Gastroesophageal sphincter (tissue), 4 donors: ENCODE measurements around the gene TMEM169. TPM values are rescaled to one million over a fixed set of nuclear protein-coding genes. Genes with fewer than 3 reads are reported as not detected.

Source experiments
- ATAC-seq: fragments of 150-250 bp; one replicate; pipeline ENCODE4 v1.9.1; 2016; ENCODE audit warnings: mild to moderate bottlenecking, moderate library complexity
- H3K27ac ChIP-seq, 4 donors: fragments of 200-600 bp; sonication (generic) in 3 of 4; 1 replicate in 3 of 4; 2 replicates in 1 of 4; pipeline ENCODE4 v1.5.1; 2016 to 2019
- H3K27me3 ChIP-seq: fragments of 200-600 bp; sonication (generic); one replicate; pipeline ENCODE4 v1.5.1; 2019
- H3K36me3 ChIP-seq, 2 donors: fragments of 200-600 bp; sonication (generic); one replicate each; pipeline ENCODE4 v1.5.1; 2019; ENCODE audit warnings: control low read depth in 1 of 2
- H3K4me1 ChIP-seq, 3 donors: fragments of 200-600 bp; sonication (generic); 1 replicate in 2 of 3; 2 replicates in 1 of 3; pipeline ENCODE4 v1.5.1; 2016 to 2019; ENCODE audit warnings: control low read depth in 2 of 3
- H3K4me3 ChIP-seq, 2 donors: fragments of 200-600 bp; sonication (generic); one replicate each; pipeline ENCODE4 v1.5.1; 2019; ENCODE audit warnings: mild to moderate bottlenecking in 1 of 2, moderate library complexity in 1 of 2
- H3K9me3 ChIP-seq, 3 donors: fragments of 200-600 bp; sonication (generic); one replicate each; pipeline ENCODE4 v1.5.1; 2017 to 2019; ENCODE audit warnings: control low read depth in 2 of 3
- EP300 ChIP-seq: sonication (generic); formaldehyde crosslinking; IDR thresholded peaks from one replicate; pipeline ENCODE4 v1.6.1; 2017; ENCODE audit warnings: antibody characterized with exemption, mild to moderate bottlenecking
- POLR2A ChIP-seq, 2 donors: fragments of 450-650 bp; IDR thresholded peaks; one replicate each; pipeline ENCODE4 v1.6.1; 2017; ENCODE audit warnings: antibody characterized with exemption in 2 of 2, mild to moderate bottlenecking in 2 of 2, moderate library complexity in 1 of 2
- POLR2AphosphoS5 ChIP-seq: sonication (generic); formaldehyde crosslinking; IDR thresholded peaks from one replicate; pipeline ENCODE4 v1.6.1; 2017; ENCODE audit warnings: antibody characterized with exemption
- WGBS, 2 donors: methylation state at CpG; one replicate each; pipeline ENCODE4 v1.1.5; 2018; ENCODE audit warnings: low coverage in 1 of 2; 5-methylcytosine and 5-hydroxymethylcytosine counted together
- total RNA-seq, 4 donors: library from RNA; depleted of rRNA; stranded (reverse); fragments of >200 nt; gene quantifications; one replicate each; pipeline ENCODE4 v1.1.0, GENCODE V29; 2016
- TF ChIP-seq, protein P1 (sequence below), 4 experiments: fragments of 200-600 bp in 2 of 4; fragments of 450-650 bp in 2 of 4; sonication (generic) in 1 of 4; IDR thresholded peaks; one replicate each; pipeline ENCODE4 v1.5.1; 2017 to 2019; ENCODE audit warnings: antibody characterized with exemption in 4 of 4, mild to moderate bottlenecking in 2 of 4, moderate library complexity in 2 of 4

TMEM169 gene
- total RNA-seq, 4 donors from 2014 or later = 0.67 to 3.1 (median 0.78) TPM; not detected in 1

DNA sequence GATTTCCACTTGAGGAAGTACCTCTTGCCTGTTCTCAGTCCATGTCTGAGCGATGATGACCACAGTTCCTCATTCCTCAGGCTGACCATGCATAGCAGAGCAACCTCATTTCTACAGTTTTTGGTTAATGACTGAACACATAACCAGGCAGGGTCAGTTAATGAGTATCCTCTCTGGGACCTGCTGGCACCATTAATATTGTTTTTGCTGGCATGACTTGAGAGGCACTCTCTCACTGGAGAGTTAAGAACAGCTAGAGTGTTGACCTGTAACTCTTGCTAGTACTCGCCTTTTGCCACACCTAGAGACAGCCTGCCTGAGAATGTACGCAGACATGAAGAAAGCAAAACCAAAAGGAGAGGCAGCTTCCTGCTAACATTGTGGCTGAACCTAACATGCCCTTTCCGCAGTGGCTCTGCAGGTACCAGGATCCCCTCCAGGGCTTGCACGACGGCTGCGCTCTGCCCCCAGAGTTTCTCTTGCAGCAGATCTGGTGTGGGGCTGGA is 24.0 kb upstream of the TMEM169 start:
- no peak overlapping the region for H3K4me3 ChIP-seq
- no peak for ATAC-seq
- no peak for TF ChIP-seq POLR2A (IDR thresholded peaks at IDR 0.05)
- no peak for TF ChIP-seq POLR2AphosphoS5
- TF ChIP-seq EP300 = no peak
- TF ChIP-seq, protein P1, sequence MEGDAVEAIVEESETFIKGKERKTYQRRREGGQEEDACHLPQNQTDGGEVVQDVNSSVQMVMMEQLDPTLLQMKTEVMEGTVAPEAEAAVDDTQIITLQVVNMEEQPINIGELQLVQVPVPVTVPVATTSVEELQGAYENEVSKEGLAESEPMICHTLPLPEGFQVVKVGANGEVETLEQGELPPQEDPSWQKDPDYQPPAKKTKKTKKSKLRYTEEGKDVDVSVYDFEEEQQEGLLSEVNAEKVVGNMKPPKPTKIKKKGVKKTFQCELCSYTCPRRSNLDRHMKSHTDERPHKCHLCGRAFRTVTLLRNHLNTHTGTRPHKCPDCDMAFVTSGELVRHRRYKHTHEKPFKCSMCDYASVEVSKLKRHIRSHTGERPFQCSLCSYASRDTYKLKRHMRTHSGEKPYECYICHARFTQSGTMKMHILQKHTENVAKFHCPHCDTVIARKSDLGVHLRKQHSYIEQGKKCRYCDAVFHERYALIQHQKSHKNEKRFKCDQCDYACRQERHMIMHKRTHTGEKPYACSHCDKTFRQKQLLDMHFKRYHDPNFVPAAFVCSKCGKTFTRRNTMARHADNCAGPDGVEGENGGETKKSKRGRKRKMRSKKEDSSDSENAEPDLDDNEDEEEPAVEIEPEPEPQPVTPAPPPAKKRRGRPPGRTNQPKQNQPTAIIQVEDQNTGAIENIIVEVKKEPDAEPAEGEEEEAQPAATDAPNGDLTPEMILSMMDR (IDR thresholded peaks at IDR 0.05) = no peak
- WGBS, 2 donors = 77 to 100% methylated on average over 1 of the region's 7 CpGs
- H3K27me3 ChIP-seq = no peaks in the 10 kb centered on the region
- H3K27ac ChIP-seq = no peak overlapping the region
- H3K36me3 ChIP-seq = peaks cover 0 to 29% of the 10 kb centered on the region in 2 donors
- no peaks in the 10 kb centered on the region for H3K4me1 ChIP-seq
- H3K9me3 ChIP-seq = no peaks in the 10 kb centered on the region

DNA sequence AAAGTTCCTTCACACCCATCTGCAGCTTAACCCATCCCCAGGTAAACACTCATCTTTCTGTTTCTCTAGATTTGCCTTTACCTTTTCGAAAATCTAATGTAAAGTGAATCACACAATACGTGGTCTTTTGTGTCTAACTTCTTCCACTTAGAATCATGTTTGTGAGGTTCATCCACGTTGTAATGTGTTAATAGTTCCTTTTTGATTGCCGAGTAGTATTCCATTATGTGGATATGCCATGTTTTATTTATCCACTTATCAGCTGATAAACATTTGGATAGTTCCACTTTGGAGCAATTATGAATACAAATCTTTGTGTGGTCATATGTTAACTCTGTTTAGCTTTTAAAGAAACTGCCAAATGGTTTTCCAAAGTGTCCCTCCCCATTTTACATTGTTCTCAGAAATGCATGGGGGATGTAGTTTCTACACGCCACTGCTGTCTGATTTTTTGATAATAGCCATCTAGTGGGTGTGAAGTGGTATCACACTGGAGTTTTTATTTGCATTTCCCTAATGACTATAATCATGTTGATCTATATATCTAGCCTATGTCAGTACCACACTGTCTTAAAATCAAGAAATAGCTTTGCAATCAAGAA is 22.4 kb upstream of the TMEM169 start:
- TF ChIP-seq EP300 (no peak), POLR2A (IDR thresholded peaks at IDR 0.05) (no peak), POLR2AphosphoS5 (no peak)
- TF ChIP-seq, protein P1 (IDR thresholded peaks at IDR 0.05) = no peak
- ATAC-seq = no peak

DNA sequence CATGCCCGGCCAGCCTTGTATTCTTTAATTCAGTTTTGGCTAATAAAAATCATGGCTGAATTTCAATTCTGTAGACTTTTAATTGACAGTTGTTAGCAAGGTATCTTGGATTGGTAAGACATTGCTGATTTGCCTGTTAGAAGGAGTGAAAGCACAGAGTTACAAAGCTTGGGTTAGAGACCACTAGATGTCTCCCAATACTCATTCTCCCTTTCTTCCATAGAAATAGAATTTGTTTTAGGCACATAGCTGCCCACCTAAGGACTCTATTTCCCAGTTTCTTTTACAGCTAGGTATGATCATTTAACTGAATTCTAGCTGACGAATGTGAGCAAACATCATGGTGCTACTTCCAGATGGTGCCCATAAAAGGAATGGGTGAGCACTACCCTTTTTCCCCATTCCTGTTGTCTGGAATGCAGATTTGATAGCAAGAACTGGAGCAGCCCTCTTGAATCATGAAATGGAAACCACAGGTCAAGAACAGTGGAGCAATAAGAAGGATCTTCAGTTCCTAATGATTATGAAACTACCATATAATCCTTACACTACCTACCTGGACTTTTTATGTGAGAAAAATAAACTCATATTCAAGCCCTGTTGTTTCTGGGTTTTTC is 17.6 kb upstream of the TMEM169 start:
- H3K4me3 ChIP-seq = no peak overlapping the region
- ATAC-seq = no peak
- H3K36me3 ChIP-seq = peaks cover 0 to 54% of the 10 kb centered on the region in 2 donors
- 64 to 88% methylated on average over 2 of the region's 2 CpGs for WGBS, 2 donors
- H3K27me3 ChIP-seq = no peaks in the 10 kb centered on the region
- H3K9me3 ChIP-seq = no peaks in the 10 kb centered on the region
- no peak overlapping the region for H3K27ac ChIP-seq
- TF ChIP-seq EP300 (no peak), POLR2A (IDR thresholded peaks at IDR 0.05) (no peak), POLR2AphosphoS5 (no peak)
- TF ChIP-seq, protein P1 (IDR thresholded peaks at IDR 0.05) = no peak
- H3K4me1 ChIP-seq = no peaks in the 10 kb centered on the region

More for the DNA sequence above, 22.4 kb upstream of the TMEM169 start:
- Histone ChIP-seq H3K27ac (no peak overlapping the region), H3K36me3 (peaks cover 0 to 45% of the 10 kb centered on the region in 2 donors), H3K27me3 (no peaks in the 10 kb centered on the region), H3K4me1 (no peaks in the 10 kb centered on the region), H3K4me3 (no peak overlapping the region), H3K9me3 (no peaks in the 10 kb centered on the region)
- 90 to 92% methylated on average over 5 of the region's 5 CpGs for WGBS, 2 donors

DNA sequence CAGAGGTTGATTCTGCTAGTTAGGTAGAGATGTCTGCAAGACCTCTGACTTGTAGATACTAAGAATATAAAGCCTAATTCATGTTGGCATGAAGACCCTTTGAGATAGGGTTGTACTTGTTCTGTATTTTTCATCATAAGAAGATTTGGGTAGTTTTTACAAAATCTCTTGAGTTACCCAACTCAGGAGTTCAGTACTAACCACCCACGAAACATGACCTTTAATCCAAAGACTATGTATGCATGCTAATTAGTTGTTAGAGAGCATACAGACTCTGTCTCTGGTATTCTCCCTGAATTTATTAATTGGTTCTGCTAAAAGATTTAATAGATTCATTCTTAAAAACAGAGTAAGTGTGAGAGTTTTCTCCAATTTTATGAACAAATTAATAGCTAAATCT is 17.1 kb upstream of the TMEM169 start:
- TF ChIP-seq POLR2AphosphoS5 = no peak
- no peak for TF ChIP-seq POLR2A (IDR thresholded peaks at IDR 0.05)
- TF ChIP-seq EP300 = no peak
- TF ChIP-seq, protein P1 (IDR thresholded peaks at IDR 0.05) = no peak
- WGBS, 2 donors = 83 to 93% methylated on average over 1 of the region's 1 CpG

GRCh38 chr2:216066230-216066629 is 15.5 kb upstream of the TMEM169 start:
- Histone ChIP-seq H3K9me3 (no peaks in the 10 kb centered on the region), H3K27ac (no peak overlapping the region), H3K4me1 (no peaks in the 10 kb centered on the region), H3K27me3 (no peaks in the 10 kb centered on the region), H3K36me3 (peaks cover 0 to 42% of the 10 kb centered on the region in 2 donors), H3K4me3 (no peak overlapping the region)
- no peak for TF ChIP-seq POLR2A (IDR thresholded peaks at IDR 0.05)
- WGBS, 2 donors = 74 to 83% methylated on average over 5 of the region's 5 CpGs
- ATAC-seq = no peak

More for the DNA sequence above, 17.1 kb upstream of the TMEM169 start:
- Histone ChIP-seq H3K4me3 (no peak overlapping the region), H3K9me3 (no peaks in the 10 kb centered on the region), H3K36me3 (peaks cover 0 to 49% of the 10 kb centered on the region in 2 donors), H3K27me3 (no peaks in the 10 kb centered on the region), H3K27ac (no peak overlapping the region), H3K4me1 (no peaks in the 10 kb centered on the region)
- ATAC-seq = no peak
